K562 (cell line): ENCODE data around the gene BAG1. TPM values are rescaled to one million over a fixed set of nuclear protein-coding genes. Genes with fewer than 3 reads are reported as not detected.

Source experiments
- ADNP ChIP-seq: fragments of 200-800 bp; sonication (Bioruptor generic); IDR thresholded peaks from 2 replicates; pipeline ENCODE4 v1.6.1; 2016; ENCODE audit warnings: missing genetic modification characterization, missing compliant biosample characterization
- FOXA1 ChIP-seq: fragments of 450-650 bp; IDR thresholded peaks from 2 replicates; pipeline ENCODE4 v1.6.1; 2016; ENCODE audit warnings: mild to moderate bottlenecking, borderline replicate concordance
- FOXJ3 ChIP-seq: sonication (generic); formaldehyde crosslinking; IDR thresholded peaks from 2 replicates; pipeline ENCODE4 v1.4.0; 2020; ENCODE audit warnings: mild to moderate bottlenecking, missing genetic modification reagents
- HEY1 ChIP-seq: fragments of 250-450 bp; sonication (Bioruptor Pico); IDR thresholded peaks from 2 replicates; pipeline ENCODE4 v1.5.0; 2020; ENCODE audit warnings: mild to moderate bottlenecking, moderate library complexity, borderline replicate concordance
- HNRNPK ChIP-seq: fragments of 200-400 bp; formaldehyde crosslinking; IDR thresholded peaks from one replicate; pipeline ENCODE4 v1.6.1; 2018; ENCODE audit warnings: mild to moderate bottlenecking, low read depth, low read length; ENCODE audit not compliant: poor library complexity, severe bottlenecking
- IFI16 ChIP-seq: fragments of 250-450 bp; sonication (Bioruptor Pico); IDR thresholded peaks from 2 replicates; pipeline ENCODE4 v2.1.2; 2022; ENCODE audit warnings: mild to moderate bottlenecking, inconsistent platforms
- KLF16 ChIP-seq: IDR thresholded peaks from 2 replicates; pipeline ENCODE4 v1.6.1; 2016; ENCODE audit warnings: antibody characterized with exemption
- MTA2 ChIP-seq: fragments of 450-650 bp; IDR thresholded peaks from 2 replicates; pipeline ENCODE4 v1.6.1; 2016; ENCODE audit warnings: low read depth
- NR3C1 ChIP-seq: sonication (generic); formaldehyde crosslinking; IDR thresholded peaks from 2 replicates; pipeline ENCODE4 v1.8.1; 2022; ENCODE audit warnings: missing genetic modification reagents
- OTX1 ChIP-seq: fragments of 450-650 bp; formaldehyde crosslinking; IDR thresholded peaks from 2 replicates; pipeline ENCODE4 v1.4.0; 2022; ENCODE audit warnings: mild to moderate bottlenecking
- POLR2G ChIP-seq: fragments of 200-400 bp; formaldehyde crosslinking; IDR thresholded peaks from 2 replicates; pipeline ENCODE4 v1.6.1; 2017; ENCODE audit warnings: low read depth, mild to moderate bottlenecking, antibody characterized with exemption, low read length, moderate library complexity
- POLR2H ChIP-seq: IDR thresholded peaks from 2 replicates; pipeline ENCODE4 v1.6.1; 2016; ENCODE audit warnings: missing genetic modification characterization, low read depth, mild to moderate bottlenecking, control low read depth, missing compliant biosample characterization, moderate library complexity
- TEAD4 ChIP-seq, 2 experiments: sonication (generic) in 1 of 2; formaldehyde crosslinking in 1 of 2; IDR thresholded peaks; 2 replicates each; pipeline versions ENCODE4 v1.6.1 to v1.8.0; 2012 to 2022; ENCODE audit warnings: borderline replicate concordance in 1 of 2, inconsistent platforms in 1 of 2, low read length in 1 of 2, mild to moderate bottlenecking in 1 of 2, missing genetic modification reagents in 1 of 2
- YBX1 ChIP-seq: fragments of 450-650 bp; IDR thresholded peaks from 2 replicates; pipeline ENCODE4 v1.7.1; 2016; ENCODE audit warnings: mild to moderate bottlenecking
- ZEB2 ChIP-seq: fragments of 450-650 bp; IDR thresholded peaks from 2 replicates; pipeline ENCODE4 v1.6.1; 2016
- ZNF121 ChIP-seq: sonication (generic); formaldehyde crosslinking; conservative IDR thresholded peaks from 2 replicates; pipeline ENCODE4 v1.8.0; 2022; ENCODE audit warnings: missing genetic modification reagents
- ZNF239 ChIP-seq: fragments of 250-450 bp; sonication (Bioruptor Pico); IDR thresholded peaks from 2 replicates; pipeline ENCODE4 v1.4.0; 2020; ENCODE audit warnings: mild to moderate bottlenecking
- ZNF717 ChIP-seq: fragments of 250-450 bp; sonication (Bioruptor Pico); IDR thresholded peaks from 2 replicates; pipeline ENCODE4 v1.5.0; 2021
- polyA plus RNA-seq, 8 experiments: library from polyadenylated mRNA; depleted of rRNA in 4 of 8; stranded (reverse) in 5 of 8; unstranded in 3 of 8; fragments of >200 nt; fragmentation: Nextera tagmentation in 2 of 8; fragmentation: Illumina TruSeq in 1 of 8; extraction: Ambion mirVana in 2 of 8; extraction: Trizol in 1 of 8; gene quantifications; 2 replicates each; pipeline versions ENCODE4 v1.2.1 to v1.2.3, GENCODE V29; 2011 to 2014; ENCODE audit warnings: inconsistent platforms in 1 of 8, missing spikeins in 1 of 8
- total RNA-seq, 7 experiments: library from RNA; depleted of rRNA in 6 of 7; stranded (reverse); fragments of >200 nt in 6 of 7; fragmentation: Illumina TruSeq in 2 of 7; extraction: Trizol in 2 of 7; gene quantifications; 2 replicates each; pipeline versions ENCODE4 v1.2.1 to v1.2.3, GENCODE V29; 2011 to 2021; ENCODE audit warnings: low replicate concordance in 1 of 7
- TF ChIP-seq, protein P1 (sequence below): conservative IDR thresholded peaks from 2 replicates; pipeline ENCODE4 v1.6.1; 2011; ENCODE audit warnings: low read depth, mild to moderate bottlenecking, low read length; ENCODE audit not compliant: control insufficient read depth
- TF ChIP-seq, protein P2 (sequence below): fragments of 200-800 bp; sonication (Bioruptor generic); IDR thresholded peaks from 2 replicates; pipeline ENCODE4 v1.6.1; 2017; ENCODE audit warnings: missing genetic modification characterization, missing compliant biosample characterization
- TF ChIP-seq, protein P3 (sequence below): sonication (generic); formaldehyde crosslinking; IDR thresholded peaks from 2 replicates; pipeline ENCODE4 v1.8.0; 2022; ENCODE audit warnings: mild to moderate bottlenecking, missing genetic modification reagents
- TF ChIP-seq, protein P4 (sequence below): sonication (generic); formaldehyde crosslinking; IDR thresholded peaks from 2 replicates; pipeline ENCODE4 v1.9.0; 2022; ENCODE audit warnings: mild to moderate bottlenecking, missing genetic modification reagents
- TF ChIP-seq, protein P5 (sequence below), 3 experiments: IDR thresholded peaks in 2 of 3; conservative IDR thresholded peaks in 1 of 3; 2 replicates each; pipeline ENCODE4 v1.5.1; 2011 to 2012; ENCODE audit warnings: low read length in 3 of 3, mild to moderate bottlenecking in 3 of 3, control low read depth in 2 of 3, improper control_type of control experiment in 1 of 3, inconsistent platforms in 1 of 3, low read depth in 1 of 3, mixed read lengths in 1 of 3, moderate library complexity in 1 of 3; ENCODE audit not compliant: insufficient read depth in 2 of 3

Gene BAG1
- total and polyA plus RNA-seq, 9 of the 15 experiments (the other 6 are each of a cell fraction or from before 2014, with no cell fraction given): 9.7 to 106 (median 56.9) TPM

DNA sequence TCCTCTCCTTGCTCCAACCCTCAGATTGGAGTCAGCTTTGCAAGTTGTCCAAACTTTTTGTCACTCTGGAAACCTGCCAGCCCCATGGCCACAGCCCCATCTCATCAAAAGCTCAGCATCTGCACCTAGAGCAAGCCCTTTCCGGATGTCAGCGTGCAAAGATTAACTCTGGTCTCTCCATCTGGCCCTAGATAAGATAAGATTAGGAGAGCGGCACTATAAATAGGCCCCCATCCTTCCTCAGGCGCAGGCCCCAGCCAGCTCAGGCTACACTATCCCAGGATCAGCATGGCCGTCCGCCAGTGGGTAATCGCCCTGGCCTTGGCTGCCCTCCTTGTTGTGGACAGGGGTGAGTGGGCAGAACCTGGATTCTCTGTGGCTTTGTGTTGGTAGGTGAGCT is 24.6 kb downstream of the BAG1 start, which contains the start of gene SPINK4 (continued):
- TF ChIP-seq FOXA1: no peak
- TF ChIP-seq POLR2H (tag): no peak
- TF ChIP-seq OTX1 (CRISPR knock-in tag): no peak
- peak; percentile 98 for TF ChIP-seq TEAD4 (IDR thresholded peaks at IDR 0.05; ENCODE audit: low read length)
- no peak for TF ChIP-seq TEAD4 (CRISPR knock-in tag; IDR thresholded peaks at IDR 0.05; ENCODE audit: borderline replicate concordance)
- no peak for TF ChIP-seq IFI16 (CRISPR knock-in tag)
- TF ChIP-seq ZNF239 (CRISPR knock-in tag): no peak
- TF ChIP-seq, protein P1, sequence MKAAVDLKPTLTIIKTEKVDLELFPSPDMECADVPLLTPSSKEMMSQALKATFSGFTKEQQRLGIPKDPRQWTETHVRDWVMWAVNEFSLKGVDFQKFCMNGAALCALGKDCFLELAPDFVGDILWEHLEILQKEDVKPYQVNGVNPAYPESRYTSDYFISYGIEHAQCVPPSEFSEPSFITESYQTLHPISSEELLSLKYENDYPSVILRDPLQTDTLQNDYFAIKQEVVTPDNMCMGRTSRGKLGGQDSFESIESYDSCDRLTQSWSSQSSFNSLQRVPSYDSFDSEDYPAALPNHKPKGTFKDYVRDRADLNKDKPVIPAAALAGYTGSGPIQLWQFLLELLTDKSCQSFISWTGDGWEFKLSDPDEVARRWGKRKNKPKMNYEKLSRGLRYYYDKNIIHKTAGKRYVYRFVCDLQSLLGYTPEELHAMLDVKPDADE: no peak
- TF ChIP-seq MTA2: peak; percentile 91
- no peak for TF ChIP-seq ZNF717
- TF ChIP-seq, protein P2, sequence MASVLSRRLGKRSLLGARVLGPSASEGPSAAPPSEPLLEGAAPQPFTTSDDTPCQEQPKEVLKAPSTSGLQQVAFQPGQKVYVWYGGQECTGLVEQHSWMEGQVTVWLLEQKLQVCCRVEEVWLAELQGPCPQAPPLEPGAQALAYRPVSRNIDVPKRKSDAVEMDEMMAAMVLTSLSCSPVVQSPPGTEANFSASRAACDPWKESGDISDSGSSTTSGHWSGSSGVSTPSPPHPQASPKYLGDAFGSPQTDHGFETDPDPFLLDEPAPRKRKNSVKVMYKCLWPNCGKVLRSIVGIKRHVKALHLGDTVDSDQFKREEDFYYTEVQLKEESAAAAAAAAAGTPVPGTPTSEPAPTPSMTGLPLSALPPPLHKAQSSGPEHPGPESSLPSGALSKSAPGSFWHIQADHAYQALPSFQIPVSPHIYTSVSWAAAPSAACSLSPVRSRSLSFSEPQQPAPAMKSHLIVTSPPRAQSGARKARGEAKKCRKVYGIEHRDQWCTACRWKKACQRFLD: peak; percentile 83; the same call in 1 of the 2 replicates
- TF ChIP-seq, protein P3, sequence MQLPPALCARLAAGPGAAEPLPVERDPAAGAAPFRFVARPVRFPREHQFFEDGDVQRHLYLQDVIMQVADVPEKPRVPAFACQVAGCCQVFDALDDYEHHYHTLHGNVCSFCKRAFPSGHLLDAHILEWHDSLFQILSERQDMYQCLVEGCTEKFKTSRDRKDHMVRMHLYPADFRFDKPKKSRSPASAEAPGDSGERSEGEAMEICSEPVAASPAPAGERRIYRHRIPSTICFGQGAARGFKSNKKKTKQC (CRISPR knock-in tag): no peak
- TF ChIP-seq ADNP: no peak
- TF ChIP-seq, protein P4, sequence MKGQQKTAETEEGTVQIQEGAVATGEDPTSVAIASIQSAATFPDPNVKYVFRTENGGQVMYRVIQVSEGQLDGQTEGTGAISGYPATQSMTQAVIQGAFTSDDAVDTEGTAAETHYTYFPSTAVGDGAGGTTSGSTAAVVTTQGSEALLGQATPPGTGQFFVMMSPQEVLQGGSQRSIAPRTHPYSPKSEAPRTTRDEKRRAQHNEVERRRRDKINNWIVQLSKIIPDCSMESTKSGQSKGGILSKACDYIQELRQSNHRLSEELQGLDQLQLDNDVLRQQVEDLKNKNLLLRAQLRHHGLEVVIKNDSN (CRISPR knock-in tag): no peak
- TF ChIP-seq POLR2G: peak; percentile 62
- no peak for TF ChIP-seq HEY1
- no peak for TF ChIP-seq ZNF121
- TF ChIP-seq NR3C1 (CRISPR knock-in tag): no peak
- TF ChIP-seq YBX1: no peak
- no peak for TF ChIP-seq FOXJ3
- peak; percentile 98 for TF ChIP-seq KLF16
- peak; percentile 87 for TF ChIP-seq ZEB2
- no peak for TF ChIP-seq HNRNPK
- TF ChIP-seq, protein P5, sequence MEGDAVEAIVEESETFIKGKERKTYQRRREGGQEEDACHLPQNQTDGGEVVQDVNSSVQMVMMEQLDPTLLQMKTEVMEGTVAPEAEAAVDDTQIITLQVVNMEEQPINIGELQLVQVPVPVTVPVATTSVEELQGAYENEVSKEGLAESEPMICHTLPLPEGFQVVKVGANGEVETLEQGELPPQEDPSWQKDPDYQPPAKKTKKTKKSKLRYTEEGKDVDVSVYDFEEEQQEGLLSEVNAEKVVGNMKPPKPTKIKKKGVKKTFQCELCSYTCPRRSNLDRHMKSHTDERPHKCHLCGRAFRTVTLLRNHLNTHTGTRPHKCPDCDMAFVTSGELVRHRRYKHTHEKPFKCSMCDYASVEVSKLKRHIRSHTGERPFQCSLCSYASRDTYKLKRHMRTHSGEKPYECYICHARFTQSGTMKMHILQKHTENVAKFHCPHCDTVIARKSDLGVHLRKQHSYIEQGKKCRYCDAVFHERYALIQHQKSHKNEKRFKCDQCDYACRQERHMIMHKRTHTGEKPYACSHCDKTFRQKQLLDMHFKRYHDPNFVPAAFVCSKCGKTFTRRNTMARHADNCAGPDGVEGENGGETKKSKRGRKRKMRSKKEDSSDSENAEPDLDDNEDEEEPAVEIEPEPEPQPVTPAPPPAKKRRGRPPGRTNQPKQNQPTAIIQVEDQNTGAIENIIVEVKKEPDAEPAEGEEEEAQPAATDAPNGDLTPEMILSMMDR (IDR thresholded peaks at IDR 0.05 in 2 of 3, conservative IDR thresholded peaks at IDR 0.05 in 1 of 3; ENCODE audit: insufficient read depth in 2 of 3, low read depth in 1 of 3, low read length in 3 of 3): no peak
- TF ChIP-seq, all 486 proteins: peak for 130
